ENCODE measurements around the gene SND1. TPM values are rescaled to one million over a fixed set of nuclear protein-coding genes. Genes with fewer than 3 reads are reported as not detected.
"Not testable (repeated sequence)": the region's sequence is repeated elsewhere in the genome, so short reads cannot be mapped to it uniquely, and the experiment has no call there.

The SND1 gene
- total RNA-seq, 1 donor from 2014 or later: 201 TPM

GRCh38 chr7:127888411-127888810, 236.4 kb downstream of the SND1 start:
- no peak for DNase-seq (ENCODE audit: low read depth)

- DNase-seq (ENCODE audit: low read depth): no peak
Observed at GRCh38 chr7:127888825-127889224, 236.8 kb downstream of the SND1 start.

- no peak for DNase-seq (ENCODE audit: low read depth)
Observed at GRCh38 chr7:127889677-127890076, 237.7 kb downstream of the SND1 start.

- DNase-seq (ENCODE audit: low read depth): peak; percentile 67
Observed at GRCh38 chr7:127890726-127891125, 238.7 kb downstream of the SND1 start.

GRCh38 chr7:127891144-127891543, 239.2 kb downstream of the SND1 start:
- DNase-seq (ENCODE audit: low read depth): no peak

GRCh38 chr7:127891854-127892438, 240.0 kb downstream of the SND1 start:
- no peak for DNase-seq (ENCODE audit: low read depth)

- no peak for DNase-seq (ENCODE audit: low read depth)
Observed at GRCh38 chr7:127892488-127893314, 240.7 kb downstream of the SND1 start.

GRCh38 chr7:127893547-127893946, 241.6 kb downstream of the SND1 start:
- DNase-seq (ENCODE audit: low read depth): no peak

- DNase-seq (ENCODE audit: low read depth): no peak
Observed at GRCh38 chr7:127894588-127894987, 242.6 kb downstream of the SND1 start.

- no peak for DNase-seq (ENCODE audit: low read depth)
Observed at GRCh38 chr7:127895360-127895759, 243.4 kb downstream of the SND1 start.

- DNase-seq (ENCODE audit: low read depth): peak; percentile 70
Observed at GRCh38 chr7:127895814-127896280, 243.9 kb downstream of the SND1 start.

GRCh38 chr7:127896659-127897058, 244.7 kb downstream of the SND1 start:
- no peak for DNase-seq (ENCODE audit: low read depth)

GRCh38 chr7:127897704-127898454, 245.9 kb downstream of the SND1 start:
- peak; percentile 69 for DNase-seq (ENCODE audit: low read depth)

GRCh38 chr7:127899411-127899810, 247.4 kb downstream of the SND1 start:
- no peak for DNase-seq (ENCODE audit: low read depth)

GRCh38 chr7:127900141-127900540, 248.1 kb downstream of the SND1 start:
- no peak for DNase-seq (ENCODE audit: low read depth)

GRCh38 chr7:127900732-127901685, 249.0 kb downstream of the SND1 start:
- DNase-seq (ENCODE audit: low read depth): no peak

GRCh38 chr7:127901895-127902703, 250.1 kb downstream of the SND1 start:
- DNase-seq (ENCODE audit: low read depth): no peak

- not testable (repeated sequence) for DNase-seq (ENCODE audit: low read depth)
Observed at GRCh38 chr7:127902753-127903152, 250.8 kb downstream of the SND1 start.

GRCh38 chr7:127903892-127904669, 252.1 kb downstream of the SND1 start:
- no peak for DNase-seq (ENCODE audit: low read depth)

GRCh38 chr7:127904670-127904985, 252.6 kb downstream of the SND1 start:
- DNase-seq (ENCODE audit: low read depth): no peak
